ENCODE data around the gene NPY5R.

NPY5R gene
- total RNA-seq, result 0 to 0.07 (median 0) reads per million in 9 experiments

- ATAC-seq (replicated peaks), result no peak
Measured at GRCh38 chr4:163343604-163344146, at the start of gene NPY5R. TSS of gene NPY5R (plus strand) at chr4:163343892. CDS start at chr4:163350274, 6,382 bp downstream.

GRCh38 chr4:163295138-163295537, 48.6 kb upstream of the NPY5R start:
- Mint-ChIP-seq H3K27me3 (peaks cover 0 to 5% of the 10 kb centered on the region in 2 donors), H3K9me3 (peaks cover 0 to 5% of the 10 kb centered on the region in 2 donors), H3K4me1 (ENCODE audit: low read depth in 2 of 2) (no peaks in the 10 kb centered on the region), H3K36me3 (ENCODE audit: insufficient read depth) (no peaks in the 10 kb centered on the region), H3K4me3 (no peak overlapping the region), H3K27ac (no peak overlapping the region)
- DNase-seq (no peak), ATAC-seq (replicated peaks) (no peak)

More at GRCh38 chr4:163343604-163344146, at the start of gene NPY5R:
- H3K9me3 Mint-ChIP-seq, result no peaks in the 10 kb centered on the region
- no peaks in the 10 kb centered on the region for H3K4me1 Mint-ChIP-seq (ENCODE audit: low read depth in 2 of 2)
- H3K4me3 Mint-ChIP-seq, result no peak within 1 kb of the TSS
- no peak within 1 kb of the TSS for H3K27ac Mint-ChIP-seq
- DNase-seq, result no peak
- H3K36me3 Mint-ChIP-seq (ENCODE audit: insufficient read depth), result no peaks in the 10 kb centered on the region
- H3K27me3 Mint-ChIP-seq, result peaks cover 15 to 24% of the 10 kb centered on the region in 2 donors

GRCh38 chr4:163300445-163300844, 43.2 kb upstream of the NPY5R start:
- no peak for ATAC-seq (replicated peaks)
- Mint-ChIP-seq H3K27me3 (no peaks in the 10 kb centered on the region), H3K9me3 (peaks cover 0 to 1% of the 10 kb centered on the region in 2 donors), H3K27ac (no peak overlapping the region), H3K4me3 (no peak overlapping the region), H3K36me3 (ENCODE audit: insufficient read depth) (no peaks in the 10 kb centered on the region), H3K4me1 (ENCODE audit: low read depth in 2 of 2) (no peaks in the 10 kb centered on the region)
- no peak for DNase-seq

DNA sequence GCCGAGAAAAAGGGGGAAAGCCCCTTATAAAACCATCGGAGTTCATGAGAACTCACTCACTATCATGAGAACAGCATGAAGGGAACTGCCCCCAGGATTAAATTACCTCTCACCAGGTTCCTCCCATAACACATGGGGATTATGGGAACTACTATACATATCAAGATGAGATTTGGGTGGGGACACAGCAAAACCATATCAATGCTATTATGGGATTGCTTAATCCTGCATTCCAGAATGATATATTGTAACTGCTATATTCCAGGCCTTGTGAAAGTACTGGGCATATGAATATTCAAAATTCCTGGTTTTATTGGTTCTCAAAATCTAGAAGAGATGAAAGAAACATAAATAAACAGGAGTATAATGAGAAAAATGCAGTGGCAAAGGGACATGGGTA, 40.6 kb upstream of the NPY5R start:
- Mint-ChIP-seq H3K36me3 (ENCODE audit: insufficient read depth) (no peaks in the 10 kb centered on the region), H3K4me1 (ENCODE audit: low read depth in 2 of 2) (no peaks in the 10 kb centered on the region), H3K27me3 (no peaks in the 10 kb centered on the region), H3K9me3 (peaks cover 0 to 1% of the 10 kb centered on the region in 2 donors), H3K27ac (no peak overlapping the region), H3K4me3 (no peak overlapping the region)
- DNase-seq (no peak), ATAC-seq (replicated peaks) (no peak)

GRCh38 chr4:163309466-163309865, 34.2 kb upstream of the NPY5R start:
- H3K9me3 Mint-ChIP-seq, result peaks cover 0 to 2% of the 10 kb centered on the region in 2 donors
- no peaks in the 10 kb centered on the region for H3K36me3 Mint-ChIP-seq (ENCODE audit: insufficient read depth)
- DNase-seq (no peak), ATAC-seq (replicated peaks) (no peak)
- H3K4me3 Mint-ChIP-seq, result no peak overlapping the region
- H3K4me1 Mint-ChIP-seq (ENCODE audit: low read depth in 2 of 2), result no peaks in the 10 kb centered on the region
- no peak overlapping the region for H3K27ac Mint-ChIP-seq
- H3K27me3 Mint-ChIP-seq, result no peaks in the 10 kb centered on the region

- H3K4me3 Mint-ChIP-seq, result no peak overlapping the region
- no peaks in the 10 kb centered on the region for H3K36me3 Mint-ChIP-seq (ENCODE audit: insufficient read depth)
- H3K9me3 Mint-ChIP-seq, result peaks cover 6 to 13% of the 10 kb centered on the region in 2 donors
- no peaks in the 10 kb centered on the region for H3K4me1 Mint-ChIP-seq (ENCODE audit: low read depth in 2 of 2)
- H3K27ac Mint-ChIP-seq, result no peak overlapping the region
- no peak for DNase-seq
- ATAC-seq (replicated peaks), result no peak
- H3K27me3 Mint-ChIP-seq, result no peaks in the 10 kb centered on the region
Measured at GRCh38 chr4:163317110-163317509, 26.6 kb upstream of the NPY5R start.

DNA sequence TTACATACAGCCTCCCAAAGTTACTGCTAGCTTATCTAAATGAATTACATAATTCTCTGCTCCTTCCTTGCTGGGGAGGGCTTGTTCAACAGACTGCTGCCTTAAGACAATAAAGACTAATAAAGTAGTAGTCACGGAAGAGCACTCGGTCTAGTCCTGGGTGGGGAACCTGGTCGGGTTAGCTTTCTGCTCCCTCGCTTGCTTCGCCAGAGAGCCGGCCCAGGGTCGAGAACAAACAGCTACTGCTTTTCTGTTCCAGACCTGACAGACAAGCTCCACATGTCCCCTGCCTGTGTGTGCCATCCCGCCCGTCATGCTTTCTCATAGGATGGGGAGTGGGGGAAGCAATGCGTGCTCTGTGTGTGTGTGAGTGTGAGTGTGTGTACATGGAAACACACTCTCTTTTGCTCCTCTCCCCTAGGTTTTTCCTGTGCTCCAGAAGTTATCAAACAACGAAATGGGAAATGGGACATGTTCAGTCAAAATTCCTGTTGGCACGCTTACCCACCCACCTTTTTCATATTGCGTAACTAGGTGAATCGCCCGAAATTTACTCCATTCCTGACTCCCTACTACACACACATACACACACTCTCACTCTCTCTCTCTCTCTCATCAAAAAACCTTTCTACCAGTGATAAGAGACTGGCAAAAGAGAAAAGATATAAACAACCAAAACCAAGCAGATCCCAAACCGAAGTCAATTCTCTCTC, 12.6 kb upstream of the NPY5R start:
- Mint-ChIP-seq H3K4me3 (no peak overlapping the region), H3K9me3 (peaks cover 0 to 3% of the 10 kb centered on the region in 2 donors), H3K36me3 (ENCODE audit: insufficient read depth) (peaks cover 4% of the 10 kb centered on the region), H3K27ac (no peak overlapping the region), H3K27me3 (peaks cover 41 to 48% of the 10 kb centered on the region in 2 donors), H3K4me1 (ENCODE audit: low read depth in 2 of 2) (peaks cover 6 to 7% of the 10 kb centered on the region in 2 donors)
- no peak for ATAC-seq (replicated peaks)
- no peak for DNase-seq

DNA sequence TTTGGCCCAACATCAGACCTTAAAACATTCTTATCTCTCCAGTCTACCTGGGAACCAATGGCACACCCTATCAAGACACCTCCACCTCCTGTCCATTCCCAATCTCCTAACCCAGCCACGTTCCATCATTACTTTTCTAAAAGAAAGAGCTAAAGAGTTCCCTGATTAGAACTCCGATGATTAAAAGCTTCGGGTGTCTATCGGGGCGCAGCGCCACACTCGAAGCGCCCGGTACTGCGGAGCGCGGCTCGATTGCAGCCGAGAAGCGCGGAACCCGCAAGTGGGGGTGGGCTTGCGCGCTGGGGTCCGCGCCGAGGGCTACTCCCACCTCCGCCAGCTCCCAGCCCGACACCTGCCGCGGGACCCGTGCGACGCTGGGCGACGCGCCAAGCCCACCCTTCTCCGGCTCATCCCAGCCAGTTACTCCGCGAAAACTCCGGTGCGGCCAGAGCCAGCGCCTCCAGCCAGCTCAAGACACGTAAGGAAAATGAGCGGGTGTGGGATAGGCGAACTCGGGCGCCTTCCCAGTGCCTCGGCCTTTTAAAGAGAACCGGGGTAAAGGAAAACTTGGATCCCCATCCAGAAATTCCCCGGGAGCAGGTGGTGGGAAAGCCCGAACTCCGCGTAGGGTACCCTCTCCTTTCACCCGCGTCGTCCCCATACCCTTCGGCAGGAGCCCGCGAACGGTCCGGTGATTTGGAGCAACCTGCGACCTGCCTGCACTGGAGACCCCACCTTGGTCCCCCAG, 11.9 kb upstream of the NPY5R start:
- Mint-ChIP-seq H3K27me3 (peaks cover 41 to 48% of the 10 kb centered on the region in 2 donors), H3K36me3 (ENCODE audit: insufficient read depth) (peaks cover 4% of the 10 kb centered on the region), H3K4me3 (peak overlapping the region; percentile 25 to 60), H3K9me3 (peaks cover 0 to 3% of the 10 kb centered on the region in 2 donors), H3K4me1 (ENCODE audit: low read depth in 2 of 2) (peaks cover 6 to 7% of the 10 kb centered on the region in 2 donors), H3K27ac (no peak overlapping the region)
- no peak for DNase-seq
- no peak for ATAC-seq (replicated peaks)

- Mint-ChIP-seq H3K9me3 (peaks cover 0 to 3% of the 10 kb centered on the region in 2 donors), H3K36me3 (ENCODE audit: insufficient read depth) (peaks cover 4% of the 10 kb centered on the region), H3K27me3 (peaks cover 48 to 50% of the 10 kb centered on the region in 2 donors), H3K4me3 (peak within 1 kb of the TSS; percentile 25 to 60), H3K4me1 (ENCODE audit: low read depth in 2 of 2) (peaks cover 6 to 7% of the 10 kb centered on the region in 2 donors), H3K27ac (no peak within 1 kb of the TSS)
- DNase-seq (no peak), ATAC-seq (replicated peaks) (no peak)
Measured at GRCh38 chr4:163332526-163333406, 10.9 kb upstream of the NPY5R start, which contains the start of gene NPY1R. TSS of gene NPY1R (minus strand) at chr4:163332596. CDS start at chr4:163326554, 6,042 bp downstream.

DNA sequence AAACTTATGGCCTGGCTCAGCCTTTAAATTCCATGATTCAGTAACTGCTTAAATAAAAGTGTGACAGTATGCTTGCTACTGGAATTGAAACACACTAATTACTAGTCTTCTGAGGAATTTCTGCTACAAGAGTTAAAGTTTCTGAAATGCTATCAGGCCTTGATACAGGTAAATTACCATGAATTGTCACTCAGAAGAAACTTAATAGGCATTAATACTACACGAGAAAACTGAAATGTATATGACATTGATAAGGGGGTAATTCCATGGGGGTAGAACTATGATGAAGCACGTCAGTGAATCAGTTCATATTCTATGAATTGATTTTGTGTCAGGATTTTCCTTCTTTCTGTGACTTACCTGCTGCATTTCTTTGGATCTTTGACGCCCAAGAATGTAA, 8.3 kb upstream of the NPY5R start:
- H3K27ac Mint-ChIP-seq, result no peak overlapping the region
- peaks cover 40 to 50% of the 10 kb centered on the region in 2 donors for H3K27me3 Mint-ChIP-seq
- H3K4me1 Mint-ChIP-seq (ENCODE audit: low read depth in 2 of 2), result peaks cover 6 to 7% of the 10 kb centered on the region in 2 donors
- no peak for DNase-seq
- no peaks in the 10 kb centered on the region for H3K36me3 Mint-ChIP-seq (ENCODE audit: insufficient read depth)
- no peak overlapping the region for H3K4me3 Mint-ChIP-seq
- H3K9me3 Mint-ChIP-seq, result peaks cover 0 to 3% of the 10 kb centered on the region in 2 donors
- no peak for ATAC-seq (replicated peaks)

DNA sequence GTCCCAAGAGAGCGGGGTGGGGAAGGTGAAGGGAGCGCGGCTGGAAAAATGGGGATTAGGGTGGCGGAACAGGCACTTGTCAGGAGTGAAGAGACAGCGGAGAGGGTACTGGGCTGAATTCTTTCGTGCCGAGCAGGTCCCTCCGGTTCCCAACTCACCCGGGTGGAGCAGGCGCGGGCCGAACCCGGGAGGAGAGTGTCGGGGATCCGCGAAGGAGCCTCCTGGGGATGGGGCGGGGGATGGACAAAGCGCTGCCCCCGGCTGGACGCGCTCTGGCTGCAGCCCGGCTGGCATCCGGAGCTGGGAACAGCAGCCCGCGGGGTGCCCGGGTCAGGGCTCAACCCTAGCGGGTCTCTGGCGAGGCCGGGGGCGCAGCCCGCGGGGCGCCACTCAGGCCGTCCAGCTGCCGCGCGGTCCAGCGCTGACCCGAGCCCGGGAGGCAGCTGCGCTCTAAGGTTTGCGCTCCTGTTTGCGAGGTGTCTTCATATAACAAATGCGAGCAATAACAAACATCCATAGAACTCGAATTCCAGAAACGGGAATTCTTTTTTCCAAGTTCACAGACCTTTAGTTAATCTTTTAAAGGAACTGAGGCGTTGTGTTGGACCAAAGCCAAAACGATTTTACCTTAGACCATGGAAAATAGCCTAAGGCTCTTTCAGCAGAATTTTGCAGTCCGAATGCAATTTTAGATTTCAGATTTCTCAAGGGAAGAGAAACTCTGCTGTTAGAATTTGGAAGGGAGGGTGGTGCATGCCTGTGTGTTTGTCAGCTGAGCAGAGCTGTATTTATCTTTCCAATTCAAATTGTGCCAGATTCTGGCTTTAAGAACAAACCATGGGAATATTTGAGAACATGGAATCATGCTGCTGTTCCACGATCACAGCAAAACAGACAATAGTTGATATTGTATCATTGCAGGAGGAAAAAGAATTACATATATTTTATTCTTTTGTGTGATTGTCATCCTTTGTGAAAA, 744 bp downstream of the NPY5R start:
- H3K27me3 Mint-ChIP-seq, result peaks cover 11 to 24% of the 10 kb centered on the region in 2 donors
- no peak for ATAC-seq (replicated peaks)
- no peaks in the 10 kb centered on the region for H3K4me1 Mint-ChIP-seq (ENCODE audit: low read depth in 2 of 2)
- DNase-seq, result no peak
- no peaks in the 10 kb centered on the region for H3K36me3 Mint-ChIP-seq (ENCODE audit: insufficient read depth)
- H3K4me3 Mint-ChIP-seq, result no peak overlapping the region
- H3K9me3 Mint-ChIP-seq, result no peaks in the 10 kb centered on the region
- no peak overlapping the region for H3K27ac Mint-ChIP-seq

DNA sequence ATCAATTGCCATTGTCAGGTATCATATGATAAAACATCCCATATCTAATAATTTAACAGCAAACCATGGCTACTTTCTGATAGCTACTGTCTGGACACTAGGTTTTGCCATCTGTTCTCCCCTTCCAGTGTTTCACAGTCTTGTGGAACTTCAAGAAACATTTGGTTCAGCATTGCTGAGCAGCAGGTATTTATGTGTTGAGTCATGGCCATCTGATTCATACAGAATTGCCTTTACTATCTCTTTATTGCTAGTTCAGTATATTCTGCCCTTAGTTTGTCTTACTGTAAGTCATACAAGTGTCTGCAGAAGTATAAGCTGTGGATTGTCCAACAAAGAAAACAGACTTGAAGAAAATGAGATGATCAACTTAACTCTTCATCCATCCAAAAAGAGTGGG, 7.0 kb downstream of the NPY5R start:
- Mint-ChIP-seq H3K4me1 (ENCODE audit: low read depth in 2 of 2) (no peaks in the 10 kb centered on the region), H3K4me3 (no peak overlapping the region), H3K27ac (no peak overlapping the region), H3K9me3 (no peaks in the 10 kb centered on the region), H3K27me3 (peaks cover 0 to 8% of the 10 kb centered on the region in 2 donors), H3K36me3 (ENCODE audit: insufficient read depth) (no peaks in the 10 kb centered on the region)
- no peak for DNase-seq
- ATAC-seq (replicated peaks), result no peak

Measured in effector memory CD8-positive, alpha-beta T cell (primary cell).